ENCODE measurements around the gene ANK2.

The ANK2 gene

GRCh38 chr4:113405874-113406722 is 356.6 kb downstream of the ANK2 start:
- DNase-seq, result no peak

DNA sequence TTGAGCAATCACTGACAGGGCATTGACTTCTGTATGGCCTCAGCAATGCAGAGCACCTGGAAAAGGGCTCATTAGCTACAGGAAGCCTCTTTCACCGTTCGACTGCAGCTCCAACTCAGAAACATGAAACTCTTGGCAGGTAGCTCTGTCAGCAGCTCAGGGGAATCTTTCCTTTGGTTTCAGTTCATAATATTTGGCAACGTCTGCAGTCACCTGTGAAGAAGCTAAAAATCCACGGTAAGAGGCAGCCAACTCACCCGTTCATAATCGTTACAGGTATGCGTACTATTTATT is 357.2 kb downstream of the ANK2 start:
- no peak for DNase-seq

DNA sequence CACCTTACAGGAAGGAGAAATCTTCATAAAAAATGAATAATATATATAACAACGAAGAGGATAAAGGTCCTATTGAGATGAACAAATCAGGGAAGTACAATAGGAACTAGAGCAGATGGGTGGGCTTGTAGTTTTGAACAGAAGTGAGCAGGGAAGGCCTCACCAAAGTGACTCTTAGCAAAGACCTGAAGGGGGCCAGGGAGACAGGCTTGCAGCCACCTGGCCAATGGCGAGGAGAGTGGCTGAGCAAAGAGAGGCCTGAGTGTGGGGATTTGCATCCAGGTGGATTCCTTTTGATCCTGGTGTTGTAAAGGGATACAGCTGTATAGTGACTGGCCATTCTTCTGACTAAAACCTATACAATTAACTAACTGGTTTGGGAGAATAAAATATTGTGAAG is 358.0 kb downstream of the ANK2 start:
- DNase-seq, result no peak

DNA sequence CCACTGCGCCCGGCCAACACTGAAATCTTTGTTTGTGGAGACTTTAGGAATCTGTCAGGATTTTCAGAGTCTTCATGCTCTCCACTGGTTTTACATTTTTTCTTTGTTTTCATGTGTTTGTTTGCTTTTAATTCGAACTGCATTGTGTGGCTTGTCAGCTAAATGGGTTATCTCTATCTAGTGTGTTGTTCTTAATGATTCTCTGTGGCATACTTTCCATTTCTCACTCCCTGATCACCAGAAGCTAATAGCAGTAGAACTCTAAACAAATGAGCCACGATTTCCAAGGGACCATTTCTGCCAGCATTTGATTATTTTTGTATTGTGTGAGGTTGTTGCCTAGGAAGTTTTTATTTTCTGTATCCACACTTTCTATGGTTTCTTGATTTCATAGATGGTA is 359.7 kb downstream of the ANK2 start:
- no peak for DNase-seq

GRCh38 chr4:113410686-113411085 is 361.2 kb downstream of the ANK2 start:
- no peak for DNase-seq

- DNase-seq, result no peak
Measured at GRCh38 chr4:113411496-113411938, 362.1 kb downstream of the ANK2 start.

DNA sequence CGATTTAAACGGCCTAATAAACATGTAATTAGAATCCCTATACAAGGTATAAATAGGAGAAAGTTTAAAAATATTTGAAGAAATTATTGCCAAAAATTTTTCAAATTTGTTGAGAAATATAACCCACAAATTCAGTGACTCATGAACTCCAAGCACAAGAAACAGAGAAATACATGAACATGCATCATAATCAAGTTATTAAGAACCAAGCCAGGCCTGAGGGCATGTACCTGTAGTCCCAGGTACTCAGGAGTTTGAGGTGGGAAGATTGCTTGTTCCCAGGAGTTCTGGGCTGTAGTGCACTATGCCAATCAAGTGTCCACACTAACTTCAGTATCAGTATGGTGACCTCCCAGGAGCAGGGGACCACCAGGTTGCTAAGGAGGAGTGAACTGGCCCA is 370.2 kb downstream of the ANK2 start:
- no peak for DNase-seq

DNA sequence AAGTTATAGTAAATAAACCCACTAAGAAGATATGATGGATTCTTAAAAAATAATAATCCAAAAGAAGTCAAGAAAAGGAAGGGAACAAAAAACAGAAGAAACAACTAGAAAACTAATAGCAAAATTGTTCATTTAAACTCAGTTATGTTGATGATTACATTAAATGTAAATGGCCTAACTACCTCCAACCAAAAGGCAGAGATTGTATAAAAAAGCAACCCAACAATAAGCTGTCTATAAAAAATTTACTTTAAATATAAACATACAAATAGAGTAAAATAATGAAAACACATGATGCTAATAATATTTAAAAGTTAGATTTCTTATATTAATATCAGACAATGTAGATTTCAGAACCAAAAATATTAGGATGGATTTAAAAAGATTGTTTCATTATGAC is 371.5 kb downstream of the ANK2 start:
- DNase-seq, result no peak

DNA sequence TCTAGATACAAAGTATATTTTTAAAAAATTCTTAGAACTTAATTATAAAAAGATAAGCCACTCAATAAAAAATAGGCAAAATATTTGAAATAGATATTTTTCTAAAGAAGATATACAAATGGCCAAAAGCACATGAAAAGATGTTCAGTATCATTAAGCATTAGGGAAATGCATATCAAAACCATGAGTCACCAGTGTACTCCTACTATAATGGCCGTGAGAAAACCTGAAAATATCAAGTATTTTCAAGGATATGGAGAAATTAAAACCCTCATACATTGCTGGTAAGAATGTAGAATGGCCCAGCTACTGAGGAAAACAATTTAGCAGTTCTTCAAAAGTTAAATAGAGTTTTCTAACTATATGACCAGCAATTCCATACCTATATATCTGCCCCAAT is 374.2 kb downstream of the ANK2 start:
- no peak for DNase-seq

DNA sequence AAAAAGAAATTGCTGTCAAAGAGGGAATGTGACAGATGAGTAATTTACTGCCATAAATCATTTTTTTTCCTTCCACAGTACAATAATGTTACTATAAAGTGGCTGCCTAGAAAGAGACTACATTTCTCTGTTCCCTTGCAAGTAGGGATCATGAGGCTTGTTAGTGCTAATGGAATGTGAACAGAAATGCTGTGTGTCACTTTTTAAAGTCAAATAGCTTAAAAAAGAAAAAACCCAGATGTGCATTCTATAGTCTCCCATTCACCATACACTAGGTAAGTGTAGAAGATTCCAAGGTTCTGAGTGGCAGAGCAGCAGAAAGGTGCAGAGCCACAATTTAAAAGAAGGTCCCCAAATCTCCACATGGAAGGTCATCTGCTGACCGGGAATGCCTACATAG is 383.7 kb downstream of the ANK2 start:
- DNase-seq, result no peak
